Astrocyte (in vitro differentiated cells and primary cell): Measurements from ENCODE around the gene PDP2. TPM values are rescaled to one million over a fixed set of nuclear protein-coding genes. Genes with fewer than 3 reads are reported as not detected.
"Not testable (repeated sequence)": the region's sequence is repeated elsewhere in the genome, so short reads cannot be mapped to it uniquely, and the experiment has no call there.

Experiments used
- DNase-seq: peaks from one replicate; pipeline ENCODE4 v3.0.0-alpha.2; 2010; ENCODE audit warnings: low read depth
- FAIRE-seq: peaks from 2 replicates; lab custom pipeline; 2011; peaks lifted over from hg19 to GRCh38; lab: Jason Lieb, UNC
- H2AFZ ChIP-seq: 2 replicates; pipeline ENCODE4 v1.6.0; 2012; ENCODE audit warnings: low read depth, low read length, inconsistent platforms
- H3K27ac ChIP-seq: 2 replicates; pipeline ENCODE4 v1.5.1; 2011; ENCODE audit warnings: low read depth, low read length, inconsistent platforms
- H3K27me3 ChIP-seq: 2 replicates; pipeline ENCODE4 v1.6.0; 2011; ENCODE audit warnings: low read length, inconsistent platforms; ENCODE audit not compliant: insufficient read depth
- H3K36me3 ChIP-seq: 2 replicates; pipeline ENCODE4 v1.5.1; 2011; ENCODE audit warnings: low read length, inconsistent platforms; ENCODE audit not compliant: insufficient read depth
- H3K4me1 ChIP-seq: 2 replicates; pipeline ENCODE4 v1.5.1; 2011; ENCODE audit warnings: low read length, inconsistent platforms; ENCODE audit not compliant: insufficient read depth
- H3K4me2 ChIP-seq: 2 replicates; pipeline ENCODE4 v1.6.0; 2012; ENCODE audit warnings: low read length, inconsistent platforms
- H3K4me3 ChIP-seq: 2 replicates; pipeline ENCODE4 v1.5.1; 2011; ENCODE audit warnings: low read depth, mild to moderate bottlenecking, low read length, inconsistent platforms; ENCODE audit not compliant: insufficient read depth
- H3K79me2 ChIP-seq: 2 replicates; pipeline ENCODE4 v1.6.0; 2012; ENCODE audit warnings: mild to moderate bottlenecking, low read length, inconsistent platforms; ENCODE audit not compliant: insufficient read depth
- H3K9ac ChIP-seq: 2 replicates; pipeline ENCODE4 v1.6.0; 2012; ENCODE audit warnings: mild to moderate bottlenecking, low read length, inconsistent platforms
- H3K9me3 ChIP-seq: 2 replicates; pipeline ENCODE4 v1.5.1; 2012; ENCODE audit warnings: low read depth, mild to moderate bottlenecking, low read length, inconsistent platforms; ENCODE audit not compliant: insufficient read depth
- H4K20me1 ChIP-seq: 2 replicates; pipeline ENCODE4 v1.6.0; 2012; ENCODE audit warnings: low read length, inconsistent platforms; ENCODE audit not compliant: insufficient read depth
- H3K27ac Mint-ChIP-seq: one replicate; pipeline ENCODE4 v1.8.0; 2021; ENCODE audit warnings: mild to moderate bottlenecking, mixed read lengths; ENCODE audit not compliant: unreplicated experiment
- H3K27me3 Mint-ChIP-seq: one replicate; pipeline ENCODE4 v1.8.0; 2021; ENCODE audit warnings: low read depth, mixed read lengths; ENCODE audit not compliant: unreplicated experiment
- H3K36me3 Mint-ChIP-seq: one replicate; pipeline ENCODE4 v1.8.0; 2021; ENCODE audit warnings: low read depth, mixed read lengths; ENCODE audit not compliant: unreplicated experiment
- H3K4me1 Mint-ChIP-seq: one replicate; pipeline ENCODE4 v1.8.0; 2021; ENCODE audit warnings: low read depth, mixed read lengths; ENCODE audit not compliant: unreplicated experiment
- H3K4me3 Mint-ChIP-seq: one replicate; pipeline ENCODE4 v1.8.0; 2021; ENCODE audit warnings: mild to moderate bottlenecking, moderate library complexity, mixed read lengths; ENCODE audit not compliant: unreplicated experiment
- H3K9me3 Mint-ChIP-seq: one replicate; pipeline ENCODE4 v1.8.0; 2021; ENCODE audit warnings: mild to moderate bottlenecking, mixed read lengths; ENCODE audit not compliant: unreplicated experiment
- EZH2 ChIP-seq: IDR thresholded peaks from 2 replicates; pipeline ENCODE4 v1.6.1; 2012; ENCODE audit warnings: mild to moderate bottlenecking, low read length, inconsistent platforms; ENCODE audit not compliant: insufficient read depth
- total RNA-seq: library from RNA; stranded (reverse); gene quantifications from 2 replicates; pipeline ENCODE4 v1.2.1, GENCODE V29; 2021
- TF ChIP-seq, protein P1 (sequence below): IDR thresholded peaks from 2 replicates; pipeline ENCODE4 v1.5.1; 2011; ENCODE audit warnings: low read depth, mild to moderate bottlenecking, inconsistent platforms, low read length, moderate library complexity; ENCODE audit not compliant: insufficient read depth

The PDP2 gene
- total RNA-seq, 1 donor from 2014 or later: 16.8 TPM

DNA sequence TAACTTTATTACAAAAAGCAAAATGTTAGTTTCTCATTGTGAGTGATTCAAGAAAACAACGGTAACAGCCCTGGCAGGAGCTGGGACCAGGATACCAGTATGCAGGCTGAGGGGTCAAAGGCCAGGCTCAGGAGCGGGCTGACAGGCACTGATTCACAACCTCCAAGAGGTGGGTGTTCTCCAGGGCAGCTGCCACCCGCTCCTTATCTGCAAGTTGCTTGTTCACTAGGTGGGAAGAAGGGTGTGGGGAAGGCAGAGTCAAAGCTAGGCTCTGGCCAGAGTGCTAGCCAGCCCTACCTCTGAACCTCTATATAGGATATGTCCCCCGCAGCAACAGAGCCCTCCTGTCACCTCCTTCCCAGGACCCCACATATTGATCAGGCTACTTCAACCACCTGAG lies 51.8 kb downstream of the PDP2 start:
- H3K4me2 ChIP-seq: no peak overlapping the region

GRCh38 chr16:66933776-66934137 lies 53.4 kb downstream of the PDP2 start:
- peak overlapping the region; percentile 99 for H3K4me2 ChIP-seq
- H3K36me3 ChIP-seq: peaks cover 3% of the 10 kb centered on the region
- H3K4me3 ChIP-seq: peak overlapping the region; percentile 86
- H3K79me2 ChIP-seq: peaks cover 52% of the 10 kb centered on the region
- H3K9ac ChIP-seq: peak overlapping the region; percentile 95
- peaks cover 64% of the 10 kb centered on the region for H4K20me1 ChIP-seq
- no peaks in the 10 kb centered on the region for H3K9me3 ChIP-seq
- no peak for DNase-seq
- Mint-ChIP-seq H3K4me1 (peaks cover 20% of the 10 kb centered on the region), H3K36me3 (peaks cover 12% of the 10 kb centered on the region), H3K27me3 (no peaks in the 10 kb centered on the region), H3K4me3 (peak overlapping the region; percentile 95), H3K9me3 (no peaks in the 10 kb centered on the region), H3K27ac (peak overlapping the region; percentile 84)
- H3K27me3 ChIP-seq: no peaks in the 10 kb centered on the region
- no peak for FAIRE-seq
- TF ChIP-seq, protein P1, sequence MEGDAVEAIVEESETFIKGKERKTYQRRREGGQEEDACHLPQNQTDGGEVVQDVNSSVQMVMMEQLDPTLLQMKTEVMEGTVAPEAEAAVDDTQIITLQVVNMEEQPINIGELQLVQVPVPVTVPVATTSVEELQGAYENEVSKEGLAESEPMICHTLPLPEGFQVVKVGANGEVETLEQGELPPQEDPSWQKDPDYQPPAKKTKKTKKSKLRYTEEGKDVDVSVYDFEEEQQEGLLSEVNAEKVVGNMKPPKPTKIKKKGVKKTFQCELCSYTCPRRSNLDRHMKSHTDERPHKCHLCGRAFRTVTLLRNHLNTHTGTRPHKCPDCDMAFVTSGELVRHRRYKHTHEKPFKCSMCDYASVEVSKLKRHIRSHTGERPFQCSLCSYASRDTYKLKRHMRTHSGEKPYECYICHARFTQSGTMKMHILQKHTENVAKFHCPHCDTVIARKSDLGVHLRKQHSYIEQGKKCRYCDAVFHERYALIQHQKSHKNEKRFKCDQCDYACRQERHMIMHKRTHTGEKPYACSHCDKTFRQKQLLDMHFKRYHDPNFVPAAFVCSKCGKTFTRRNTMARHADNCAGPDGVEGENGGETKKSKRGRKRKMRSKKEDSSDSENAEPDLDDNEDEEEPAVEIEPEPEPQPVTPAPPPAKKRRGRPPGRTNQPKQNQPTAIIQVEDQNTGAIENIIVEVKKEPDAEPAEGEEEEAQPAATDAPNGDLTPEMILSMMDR: no peak
- TF ChIP-seq EZH2: no peak
- peak overlapping the region; percentile 98 for H2AFZ ChIP-seq
- H3K4me1 ChIP-seq: peaks cover 19% of the 10 kb centered on the region
- H3K27ac ChIP-seq: peak overlapping the region; percentile 88

More for the DNA sequence above, 51.8 kb downstream of the PDP2 start:
- peaks cover 3% of the 10 kb centered on the region for H3K36me3 ChIP-seq
- Mint-ChIP-seq H3K4me3 (no peak overlapping the region), H3K27me3 (no peaks in the 10 kb centered on the region), H3K4me1 (peaks cover 33% of the 10 kb centered on the region), H3K36me3 (peaks cover 6% of the 10 kb centered on the region), H3K9me3 (no peaks in the 10 kb centered on the region), H3K27ac (no peak overlapping the region)
- no peak for DNase-seq
- no peaks in the 10 kb centered on the region for H3K27me3 ChIP-seq
- FAIRE-seq: no peak
- no peak overlapping the region for H2AFZ ChIP-seq
- no peak overlapping the region for H3K4me3 ChIP-seq
- H4K20me1 ChIP-seq: peaks cover 48% of the 10 kb centered on the region
- H3K9me3 ChIP-seq: no peaks in the 10 kb centered on the region
- no peak overlapping the region for H3K27ac ChIP-seq
- peaks cover 35% of the 10 kb centered on the region for H3K4me1 ChIP-seq
- H3K9ac ChIP-seq: no peak overlapping the region
- H3K79me2 ChIP-seq: peaks cover 49% of the 10 kb centered on the region
- TF ChIP-seq, protein P1: no peak
- no peak for TF ChIP-seq EZH2

- H3K36me3 Mint-ChIP-seq: peaks cover 16% of the 10 kb centered on the region
- H3K27me3 ChIP-seq: no peaks in the 10 kb centered on the region
- peaks cover 52% of the 10 kb centered on the region for H3K79me2 ChIP-seq
- H3K9me3 Mint-ChIP-seq: no peaks in the 10 kb centered on the region
- H3K4me3 ChIP-seq: peak within 1 kb of the TSS; percentile 86
- no peak for FAIRE-seq
- H3K27ac ChIP-seq: peak within 1 kb of the TSS; percentile 88
- H3K4me1 Mint-ChIP-seq: peaks cover 15% of the 10 kb centered on the region
- peak within 1 kb of the TSS; percentile 89 for H3K27ac Mint-ChIP-seq
- peak within 1 kb of the TSS; percentile 99 for H3K4me2 ChIP-seq
- DNase-seq: peak; percentile 70
- peak within 1 kb of the TSS; percentile 95 for H3K4me3 Mint-ChIP-seq
- H2AFZ ChIP-seq: peak within 1 kb of the TSS; percentile 98
- H4K20me1 ChIP-seq: peaks cover 70% of the 10 kb centered on the region
- no peaks in the 10 kb centered on the region for H3K27me3 Mint-ChIP-seq
- TF ChIP-seq, protein P1: no peak
- no peak for TF ChIP-seq EZH2
- peaks cover 3% of the 10 kb centered on the region for H3K36me3 ChIP-seq
- no peaks in the 10 kb centered on the region for H3K9me3 ChIP-seq
- peaks cover 19% of the 10 kb centered on the region for H3K4me1 ChIP-seq
- H3K9ac ChIP-seq: peak within 1 kb of the TSS; percentile 95
Measured at GRCh38 chr16:66934138-66934838, 54.0 kb downstream of the PDP2 start, which contains the start of gene CIAO2B. Gene CIAO2B (minus strand): TSS chr16:66934402. CDS start chr16:66934364, 38 bp downstream.

GRCh38 chr16:66934839-66935313 lies 54.6 kb downstream of the PDP2 start:
- peak overlapping the region; percentile 98 for H2AFZ ChIP-seq
- Mint-ChIP-seq H3K36me3 (peaks cover 22% of the 10 kb centered on the region), H3K4me1 (peaks cover 15% of the 10 kb centered on the region), H3K4me3 (peak overlapping the region; percentile 95), H3K27ac (peak overlapping the region; percentile 89)
- not testable (repeated sequence) for H3K9me3 Mint-ChIP-seq, H3K9me3 ChIP-seq, DNase-seq, H3K27me3 Mint-ChIP-seq, H3K27me3 ChIP-seq, H3K36me3 ChIP-seq, FAIRE-seq
- H3K4me3 ChIP-seq: peak overlapping the region; percentile 86
- H3K79me2 ChIP-seq: peaks cover 52% of the 10 kb centered on the region
- peak overlapping the region; percentile 95 for H3K9ac ChIP-seq
- peaks cover 19% of the 10 kb centered on the region for H3K4me1 ChIP-seq
- peak overlapping the region; percentile 99 for H3K4me2 ChIP-seq
- peak overlapping the region; percentile 88 for H3K27ac ChIP-seq
- H4K20me1 ChIP-seq: peaks cover 76% of the 10 kb centered on the region
